LoVo (cell line): ENCODE data around the gene NSUN2.
"Not testable (repeated sequence)": the region's sequence is repeated elsewhere in the genome, so short reads cannot be mapped to it uniquely, and the experiment has no call there.

ENCODE experiments used
- DNase-seq: peaks from one replicate; pipeline ENCODE4 v3.0.0-alpha.2; 2016; ENCODE audit warnings: low spot score

NSUN2 gene

GRCh38 chr5:6632888-6633468 lies at the start of gene NSUN2, which contains the start of gene SRD5A1:
NSUN2 (minus strand) TSS chr5:6633044; CDS start chr5:6632979, 65 bp downstream.
SRD5A1 (plus strand) TSS chr5:6633440; CDS start chr5:6633577, 137 bp downstream.
- peak; percentile 95 for DNase-seq

DNA sequence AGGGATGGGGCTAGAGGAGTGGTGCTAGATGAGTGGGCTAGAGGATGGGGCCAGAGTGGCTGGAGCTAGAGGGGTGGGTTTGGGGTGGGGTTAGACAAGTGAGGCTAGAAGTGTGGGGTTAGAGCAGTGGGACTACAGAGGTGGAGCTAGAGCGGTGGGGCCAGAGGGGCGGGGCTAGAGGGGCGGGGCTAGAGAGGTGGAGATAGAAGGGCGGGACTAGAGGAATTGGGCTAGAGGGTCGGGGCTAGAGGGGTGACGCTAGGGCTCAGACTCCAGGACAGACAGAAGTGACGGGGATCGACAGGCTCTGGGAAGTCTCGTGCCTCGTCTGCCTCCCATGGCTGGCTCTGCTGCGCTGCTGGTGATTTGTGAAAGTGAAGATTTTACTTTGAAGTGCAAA lies 49.4 kb upstream of the NSUN2 start:
- DNase-seq: no peak

- no peak for DNase-seq
These were observed 48.8 kb upstream of the NSUN2 start for GRCh38 chr5:6681682-6682081.

DNA sequence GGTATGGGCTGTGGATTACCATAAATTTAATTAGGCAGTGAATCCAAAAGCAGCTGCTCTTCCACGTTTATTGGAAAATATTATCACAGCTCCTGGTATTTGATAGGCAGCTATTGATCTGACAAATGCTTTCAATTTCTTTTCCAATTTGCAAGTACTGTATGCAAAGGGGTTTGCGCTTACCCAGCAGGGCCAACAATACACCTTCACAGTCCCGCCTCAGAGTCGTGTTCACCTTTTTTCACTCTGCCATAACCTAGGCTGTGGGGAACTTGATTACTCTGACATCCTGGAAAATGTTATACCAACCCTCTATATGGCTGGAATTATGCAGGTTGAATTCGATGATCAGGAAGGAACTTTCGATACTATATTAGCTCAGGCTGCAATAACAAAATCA lies 48.1 kb upstream of the NSUN2 start:
- no peak for DNase-seq

DNA sequence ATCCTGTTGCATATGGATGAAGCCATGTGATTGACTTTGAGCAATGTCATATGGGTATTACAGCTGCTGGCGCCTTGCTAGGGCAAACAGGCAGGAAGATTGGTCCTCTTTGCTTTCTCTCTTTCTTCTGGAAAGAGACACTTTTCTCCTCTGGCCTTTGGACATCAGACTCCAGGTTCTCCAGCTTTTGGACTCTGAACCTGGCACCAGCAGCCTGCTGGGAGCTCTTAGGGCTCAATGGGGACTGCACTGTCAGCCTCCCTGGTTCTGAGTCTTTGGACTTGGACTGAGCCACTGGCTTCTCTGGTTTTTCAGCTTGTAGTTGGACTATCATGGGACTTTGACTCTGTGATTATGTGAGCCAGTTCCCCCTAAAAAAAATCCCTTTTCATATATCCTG lies 45.5 kb upstream of the NSUN2 start:
- no peak for DNase-seq

DNA sequence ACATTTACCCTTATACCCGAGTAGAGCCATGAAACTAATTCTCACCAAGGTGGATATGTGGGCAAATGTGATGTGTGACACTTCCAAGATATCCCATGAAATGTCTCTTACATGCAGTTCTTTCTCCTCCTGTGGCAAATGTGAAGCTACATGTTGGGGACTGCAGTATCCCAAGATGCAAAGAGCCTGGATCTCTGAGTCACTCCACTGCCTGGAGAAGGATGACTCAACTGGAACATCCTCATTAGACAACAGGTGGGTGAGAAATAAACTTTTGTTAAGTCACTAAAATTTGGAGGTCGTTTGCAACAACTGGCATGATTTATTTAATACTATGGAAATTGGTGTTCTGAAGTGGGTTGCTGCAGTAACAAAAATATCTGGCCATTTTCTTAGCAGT lies 43.9 kb upstream of the NSUN2 start:
- peak; percentile 8 for DNase-seq

DNA sequence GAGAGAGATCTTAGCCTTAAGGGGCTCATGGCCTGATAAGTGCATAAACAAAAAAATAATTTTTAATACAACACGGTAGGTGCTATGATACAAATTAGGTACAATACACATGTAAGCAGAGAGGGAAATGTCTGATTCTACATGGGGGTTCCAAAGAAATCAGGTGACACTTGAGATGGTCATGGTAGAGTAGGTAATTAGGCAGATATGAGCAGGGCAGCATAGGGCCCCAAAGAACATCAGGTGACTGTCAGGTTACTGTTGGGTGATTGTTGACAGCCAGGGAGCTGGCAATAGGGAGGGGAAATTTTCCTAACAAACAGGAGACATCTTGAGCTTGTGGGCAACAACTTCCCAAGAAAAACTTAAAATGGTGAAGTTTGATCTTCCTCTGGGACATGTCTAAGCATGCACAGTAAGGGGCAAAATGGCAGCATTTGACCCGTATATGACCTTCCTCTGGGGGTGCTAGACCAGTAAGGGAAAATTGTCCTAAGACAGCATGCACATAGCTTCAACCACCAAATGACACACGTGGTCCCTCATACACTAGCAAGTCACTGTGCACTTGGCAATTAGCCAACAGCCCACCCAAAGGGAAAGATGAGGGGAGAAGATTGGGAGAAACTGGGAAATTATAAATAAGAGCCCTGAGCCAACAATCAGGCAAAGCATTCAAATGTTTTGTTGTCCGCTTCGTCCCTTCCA lies 43.1 kb upstream of the NSUN2 start:
- no peak for DNase-seq

DNA sequence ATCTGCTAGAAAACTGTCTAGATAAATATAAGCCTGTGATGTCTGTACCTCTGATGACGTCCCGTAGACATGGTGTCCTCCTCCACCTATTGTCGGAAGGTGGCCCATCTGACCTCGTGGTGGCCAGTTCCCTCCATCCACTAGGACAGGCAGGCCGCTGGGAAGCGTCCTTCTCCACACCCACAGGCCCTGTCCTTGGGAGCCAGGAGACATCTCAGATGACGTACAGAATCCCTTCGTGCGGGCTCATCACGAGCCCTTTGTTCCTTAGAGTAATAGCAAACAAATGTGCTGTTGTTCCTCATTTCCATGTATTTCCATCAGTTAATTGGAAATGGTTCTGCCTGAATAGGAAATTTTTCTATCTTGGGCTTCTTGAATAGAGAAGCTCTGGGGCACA lies 42.0 kb upstream of the NSUN2 start:
- no peak for DNase-seq

DNA sequence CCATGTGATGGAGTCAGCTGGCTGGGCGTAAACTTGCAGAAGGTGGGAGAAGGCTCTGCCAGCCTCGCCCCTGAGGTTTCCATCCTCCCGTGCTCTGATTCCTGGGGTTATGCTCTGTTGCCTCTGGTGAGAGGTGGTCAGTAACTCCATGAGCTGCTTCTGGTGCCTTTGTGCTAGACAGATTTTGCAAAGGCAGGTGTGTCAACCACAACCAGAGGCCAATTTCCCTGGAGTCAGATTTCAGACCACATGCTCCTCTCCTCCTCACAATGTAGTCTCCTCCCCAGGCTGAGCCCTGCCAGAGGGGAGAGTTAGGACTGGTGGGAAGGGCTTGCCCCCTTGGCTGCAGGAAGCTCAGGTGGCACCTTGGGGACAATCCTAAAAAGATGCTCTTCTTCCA lies 41.6 kb upstream of the NSUN2 start:
- DNase-seq: no peak

DNA sequence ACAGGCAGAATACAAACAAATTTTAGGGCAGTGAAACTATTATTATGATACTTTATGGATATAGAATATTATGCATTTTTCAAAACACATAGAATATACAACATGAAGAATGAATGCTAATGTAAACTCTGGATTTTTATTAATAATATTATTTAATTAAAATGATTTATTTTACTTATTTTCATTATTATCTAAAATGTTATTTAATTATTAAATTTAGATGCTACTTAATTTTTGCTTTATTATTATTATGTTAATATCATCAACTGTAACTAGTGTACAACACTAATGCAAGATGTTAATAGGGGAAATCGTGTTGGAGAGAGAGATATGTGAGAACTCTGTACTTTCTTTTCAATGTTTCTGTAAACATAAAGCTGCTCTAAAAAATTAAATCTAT lies 41.1 kb upstream of the NSUN2 start:
- DNase-seq: no peak

DNA sequence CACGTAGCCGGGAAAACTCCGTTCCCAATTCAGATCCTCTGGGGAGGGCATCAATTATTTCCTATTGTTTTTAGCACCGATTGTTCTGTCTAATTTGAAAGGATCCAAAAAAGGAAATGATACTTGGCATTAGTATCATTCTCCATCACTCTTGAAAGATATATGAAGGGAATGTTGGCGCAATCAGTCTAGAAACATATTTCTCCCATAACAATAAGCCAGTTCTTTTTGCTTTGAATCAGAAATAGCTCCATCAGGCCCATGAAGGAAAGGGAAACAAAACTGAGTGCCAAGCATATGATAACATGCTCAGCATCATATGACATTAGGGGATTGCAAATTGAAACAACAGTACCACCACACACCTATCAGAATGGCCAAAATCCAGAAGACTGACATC lies 40.2 kb upstream of the NSUN2 start:
- DNase-seq: no peak

- DNase-seq: not testable (repeated sequence)
These were observed 35.9 kb upstream of the NSUN2 start for GRCh38 chr5:6668717-6669116.

- DNase-seq: no peak
These were observed 34.8 kb upstream of the NSUN2 start for GRCh38 chr5:6667648-6668047.

DNA sequence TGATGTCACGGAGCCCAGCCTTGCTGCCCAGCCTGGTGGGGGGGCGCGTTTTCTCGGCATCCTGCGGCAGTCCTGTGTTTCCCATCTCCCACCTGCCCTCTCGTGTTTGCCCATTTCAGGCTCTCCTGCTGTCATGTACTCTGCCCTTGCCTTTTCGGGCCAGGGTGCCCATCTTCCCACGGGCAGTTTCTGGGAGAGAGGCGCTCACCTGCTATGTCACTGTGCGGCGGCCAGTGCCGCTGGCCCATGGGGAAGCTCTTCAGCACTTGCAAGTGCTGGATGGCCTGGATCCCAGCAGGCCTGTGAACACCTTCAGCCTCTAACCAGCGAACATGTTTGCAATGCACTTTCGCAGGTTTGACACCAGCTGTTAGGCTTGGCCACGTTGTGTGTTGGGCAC lies 33.9 kb upstream of the NSUN2 start:
- no peak for DNase-seq

DNA sequence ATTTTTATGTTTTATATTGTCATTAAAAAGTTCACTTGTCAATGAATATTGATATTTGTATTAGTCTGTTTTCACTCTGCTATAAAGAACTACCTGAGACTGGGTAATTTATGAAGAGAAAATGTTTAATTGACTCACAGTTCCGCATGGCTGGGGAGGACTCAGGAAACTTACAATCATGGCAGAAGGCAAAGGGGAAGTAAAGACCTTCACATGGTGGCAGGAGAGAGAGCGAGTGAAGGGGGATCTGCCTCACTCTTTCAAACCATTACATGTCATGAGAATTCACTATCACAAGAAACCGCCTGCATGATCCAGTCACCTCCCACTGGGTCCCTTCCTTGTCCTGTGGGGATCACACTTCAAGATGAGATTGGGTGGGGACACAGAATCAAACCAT lies 27.8 kb upstream of the NSUN2 start:
- no peak for DNase-seq

- DNase-seq: peak; percentile 24
These were observed 27.3 kb upstream of the NSUN2 start for GRCh38 chr5:6659941-6660684.

- no peak for DNase-seq
These were observed 23.8 kb upstream of the NSUN2 start for GRCh38 chr5:6656680-6657079.

DNA sequence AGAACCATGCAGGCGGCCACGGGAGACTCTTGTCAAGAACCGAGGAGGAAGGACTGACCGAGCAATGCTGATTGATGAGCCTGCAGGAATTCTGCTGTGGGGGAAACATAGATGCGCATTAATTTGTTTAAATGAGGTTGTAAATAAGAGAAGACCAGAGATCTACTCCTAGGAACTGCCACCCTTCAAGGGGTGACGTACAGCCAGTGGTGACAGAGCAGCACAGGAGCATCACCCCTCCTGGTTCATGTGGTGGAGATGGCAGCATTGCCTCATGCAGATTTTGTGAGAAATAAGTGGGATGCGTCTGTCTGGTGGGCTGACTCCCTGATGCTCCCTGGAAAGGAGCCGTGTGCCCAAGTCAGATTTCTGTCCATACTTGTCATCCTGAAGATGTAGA lies 22.6 kb upstream of the NSUN2 start:
- DNase-seq: no peak

DNA sequence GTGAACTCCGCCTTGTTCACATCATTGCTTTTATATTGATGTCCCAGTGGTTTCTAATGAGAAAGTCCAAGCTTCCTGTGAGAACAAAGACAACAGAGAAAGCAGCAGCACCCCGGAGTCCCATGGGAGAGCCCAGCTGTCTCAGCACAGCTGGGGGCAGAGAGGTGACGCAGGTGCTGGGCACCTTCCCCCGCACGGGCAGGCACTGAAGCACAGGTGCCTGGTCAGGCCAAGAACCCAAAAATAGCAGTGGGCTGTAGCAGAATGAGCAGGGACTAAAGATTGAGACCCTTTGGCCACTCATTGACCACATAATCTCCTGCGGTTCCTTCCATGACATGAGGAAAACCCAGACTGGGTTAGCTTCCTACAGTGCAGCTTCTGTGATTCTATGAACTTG lies 19.2 kb upstream of the NSUN2 start:
- DNase-seq: no peak

DNA sequence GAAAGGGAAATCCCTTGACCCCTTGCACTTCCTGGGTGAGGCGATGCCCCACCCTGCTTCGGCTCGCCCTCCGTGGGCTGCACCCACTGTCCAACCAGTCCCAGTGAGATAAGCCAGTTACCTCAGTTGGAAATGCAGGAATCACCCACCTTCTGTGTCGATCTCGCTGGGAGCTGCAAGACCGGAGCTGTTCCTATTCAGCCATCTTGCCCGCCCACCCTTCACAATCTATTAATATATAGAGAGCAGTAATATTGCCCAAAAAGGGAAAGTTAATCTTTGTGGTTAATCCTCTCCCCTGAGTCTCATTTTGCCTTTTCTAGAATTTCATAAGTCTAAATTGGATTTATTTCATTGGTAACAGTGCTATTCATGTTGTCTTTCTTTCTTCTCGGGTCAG lies 16.8 kb upstream of the NSUN2 start:
- DNase-seq: no peak

DNA sequence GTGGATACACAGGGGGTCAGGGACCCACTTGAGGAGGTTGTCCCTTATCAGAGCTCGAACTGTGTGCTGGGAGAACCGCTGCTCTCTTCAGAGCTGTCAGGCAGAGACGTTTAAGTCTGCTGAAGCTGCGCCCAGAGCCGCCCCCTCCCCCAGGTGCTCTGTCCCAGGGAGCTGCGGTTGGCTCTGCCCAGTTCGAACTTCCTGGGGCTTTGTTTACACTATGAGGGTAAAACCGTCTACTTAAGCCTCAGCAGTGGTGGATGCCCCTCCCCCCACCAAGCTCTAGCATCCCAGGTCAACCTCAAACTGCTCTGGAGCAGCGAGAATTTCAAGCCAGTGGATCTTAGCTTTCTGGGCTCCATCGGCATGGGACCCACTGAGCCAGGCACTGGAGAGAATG lies 16.3 kb upstream of the NSUN2 start:
- no peak for DNase-seq

- not testable (repeated sequence) for DNase-seq
These were observed 12.9 kb upstream of the NSUN2 start for GRCh38 chr5:6645571-6646362.
